Thyroid gland (tissue), 4 donors: ENCODE results near the gene PINLYP.

Experiments
- CTCF ChIP-seq, 6 experiments: fragments of 200-600 bp in 3 of 6; fragments of 450-650 bp in 3 of 6; sonication (generic) in 3 of 6; IDR thresholded peaks; one replicate each; pipeline ENCODE4 v1.5.1; 2016 to 2019; ENCODE audit warnings: antibody characterized with exemption in 6 of 6, mild to moderate bottlenecking in 2 of 6, inconsistent platforms in 1 of 6, moderate library complexity in 1 of 6
- POLR2A ChIP-seq, 2 donors: fragments of 450-650 bp; IDR thresholded peaks; one replicate each; pipeline ENCODE4 v1.6.1; 2017; ENCODE audit warnings: antibody characterized with exemption in 2 of 2, mild to moderate bottlenecking in 2 of 2, moderate library complexity in 1 of 2

DNA sequence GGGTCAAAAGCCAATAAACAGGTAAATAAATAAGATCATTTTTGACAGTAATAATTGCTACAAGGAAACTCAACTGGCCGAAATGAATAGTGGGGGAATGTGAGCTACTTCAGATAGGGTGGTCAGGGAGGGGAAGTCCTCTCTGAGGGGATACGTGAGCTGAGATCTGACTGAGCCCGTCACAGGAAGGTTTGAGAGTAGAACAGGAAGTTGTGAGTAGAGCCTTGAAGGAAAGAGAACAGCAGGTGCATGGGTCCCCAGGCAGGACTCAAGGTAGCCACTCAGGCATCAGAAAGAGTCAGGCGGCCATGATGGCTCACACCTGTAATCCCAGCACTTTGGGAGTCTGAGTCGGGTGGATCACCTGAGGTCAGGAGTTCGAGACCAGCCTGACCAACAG, 14.1 kb downstream of the PINLYP start:
- no peak for TF ChIP-seq POLR2A (IDR thresholded peaks at IDR 0.05)
- no peak for TF ChIP-seq CTCF (IDR thresholded peaks at IDR 0.05)
